B cell (primary cell): ENCODE measurements around the gene NWD2. TPM values are rescaled to one million over a fixed set of nuclear protein-coding genes. Genes with fewer than 3 reads are reported as not detected.

ENCODE experiments used
- ATAC-seq: fragments of 200-7000 bp; cut with Tn5 transposase; one replicate; pipeline ENCODE4 v1.10.0; 2021; ENCODE audit warnings: low read depth, mild to moderate bottlenecking, moderate number of reproducible peaks, moderate library complexity
- CTCF ChIA-PET: fragments of 350-600 bp; sonication (Branson Sonifier 250); formaldehyde crosslinking; loops from one replicate; lab custom pipeline; 2021; ENCODE audit warnings: antibody characterized with exemption, inconsistent platforms; lab: Charles Lee
- POLR2A ChIA-PET: fragments of 350-600 bp; sonication (Branson Sonifier 250); formaldehyde crosslinking; loops from one replicate; lab custom pipeline; 2021; ENCODE audit warnings: antibody characterized with exemption; lab: Charles Lee
- DNase-seq: peaks from one replicate; pipeline ENCODE4 v3.0.0; 2013
- H2AFZ ChIP-seq: 2 replicates; pipeline ENCODE4 v1.6.1; 2012; ENCODE audit warnings: mild to moderate bottlenecking, low read depth, low read length; ENCODE audit not compliant: insufficient read depth, poor library complexity, severe bottlenecking
- H3K27ac ChIP-seq, 2 donors: 1 replicate in 1 of 2; 2 replicates in 1 of 2; pipeline ENCODE4 v1.5.1; 2012 to 2013; ENCODE audit warnings: low read length in 2 of 2, mild to moderate bottlenecking in 2 of 2, moderate library complexity in 1 of 2
- H3K27me3 ChIP-seq, 4 experiments: fragments of 200-600 bp in 1 of 4; sonication (generic) in 1 of 4; replicated peaks in 1 of 4; 1 replicate in 2 of 4; 2 replicates in 2 of 4; pipeline versions ENCODE4 v1.6.1 to v1.7.0; 2013 to 2016; ENCODE audit warnings: low read length in 3 of 4, mild to moderate bottlenecking in 2 of 4, mixed read lengths in 1 of 4, moderate library complexity in 1 of 4; ENCODE audit not compliant: insufficient read depth in 4 of 4, control insufficient read depth in 3 of 4; ENCODE audit errors: control extremely low read depth in 1 of 4
- H3K36me3 ChIP-seq, 2 experiments: replicated peaks in 1 of 2; 1 replicate in 1 of 2; 2 replicates in 1 of 2; pipeline versions ENCODE4 v1.6.1 to v1.7.1; 2013; ENCODE audit warnings: low read length in 1 of 2; ENCODE audit not compliant: insufficient read depth in 2 of 2, control insufficient read depth in 1 of 2; ENCODE audit errors: control extremely low read depth in 1 of 2, extremely low read depth in 1 of 2
- H3K4me1 ChIP-seq, 2 donors: fragments of 200-600 bp in 1 of 2; sonication (generic) in 1 of 2; 1 replicate in 1 of 2; 2 replicates in 1 of 2; pipeline versions ENCODE4 v1.5.1 to v1.6.1; 2013 to 2017; ENCODE audit warnings: low read length in 2 of 2; ENCODE audit not compliant: control insufficient read depth in 2 of 2, insufficient read depth in 2 of 2
- H3K4me2 ChIP-seq: replicated peaks from 2 replicates; pipeline ENCODE3; 2012; ENCODE audit warnings: mild to moderate bottlenecking, low read depth, low read length; ENCODE audit not compliant: poor library complexity, severe bottlenecking
- H3K4me3 ChIP-seq, 5 experiments: fragments of 200-600 bp in 1 of 5; sonication (generic) in 1 of 5; 1 replicate in 3 of 5; 2 replicates in 2 of 5; pipeline versions ENCODE4 v1.5.1 to v1.7.0; 2011 to 2016; ENCODE audit warnings: low read length in 4 of 5, mild to moderate bottlenecking in 4 of 5, low read depth in 2 of 5, control low read depth in 1 of 5, moderate library complexity in 1 of 5; ENCODE audit not compliant: insufficient read depth in 1 of 5; ENCODE audit errors: control extremely low read depth in 1 of 5, extremely low read depth in 1 of 5
- H3K79me2 ChIP-seq: fragments of 200-600 bp; sonication (generic); one replicate; pipeline ENCODE4 v1.6.0; 2016; ENCODE audit warnings: low read length; ENCODE audit not compliant: control insufficient read depth, insufficient read depth
- H3K9ac ChIP-seq: fragments of 200-600 bp; sonication (generic); 2 replicates; pipeline ENCODE4 v1.6.1; 2017; ENCODE audit warnings: mild to moderate bottlenecking, low read length, moderate library complexity
- H3K9me3 ChIP-seq, 3 donors: one replicate each; pipeline versions ENCODE4 v1.6.1 to v1.7.1; 2013; ENCODE audit warnings: low read length in 2 of 3; ENCODE audit not compliant: control insufficient read depth in 2 of 3, insufficient read depth in 1 of 3; ENCODE audit errors: control extremely low read depth in 1 of 3
- H4K20me1 ChIP-seq: 2 replicates; pipeline ENCODE4 v1.6.0; 2012; ENCODE audit warnings: mild to moderate bottlenecking, low read length; ENCODE audit not compliant: insufficient read depth, control insufficient read depth, poor library complexity, severe bottlenecking
- H3K27ac Mint-ChIP-seq: one replicate; pipeline ENCODE4 v1.8.0; 2021; ENCODE audit warnings: mixed read lengths
- H3K27me3 Mint-ChIP-seq: one replicate; pipeline ENCODE4 v1.8.0; 2021; ENCODE audit warnings: mixed read lengths
- H3K4me1 Mint-ChIP-seq: one replicate; pipeline ENCODE4 v1.8.0; 2021; ENCODE audit warnings: mixed read lengths
- H3K4me3 Mint-ChIP-seq: one replicate; pipeline ENCODE4 v1.8.0; 2021; ENCODE audit warnings: mixed read lengths
- H3K9me3 Mint-ChIP-seq: one replicate; pipeline ENCODE4 v1.8.0; 2022; ENCODE audit warnings: mixed read lengths; ENCODE audit not compliant: insufficient read depth
- EZH2 ChIP-seq: IDR thresholded peaks from 2 replicates; pipeline ENCODE4 v1.6.1; 2012; ENCODE audit warnings: borderline replicate concordance, low read depth, mild to moderate bottlenecking, moderate library complexity, low read length; ENCODE audit not compliant: insufficient read depth, poor library complexity, severe bottlenecking
- WGBS: methylation state at CpG from one replicate; pipeline ENCODE4 v1.1.5; 2013; ENCODE audit warnings: missing lambda C conversion rate; ENCODE audit not compliant: insufficient coverage; 5-methylcytosine and 5-hydroxymethylcytosine counted together
- intact Hi-C: fragments of 100-400 bp; cut with micrococcal nuclease; formaldehyde crosslinking; loops from one replicate; pipeline ENCODE4 v1.10.0; 2022
- polyA plus RNA-seq: library from polyadenylated mRNA; depleted of rRNA; stranded (reverse); fragments of >200 nt; gene quantifications from 2 replicates; pipeline ENCODE4 v1.2.3, GENCODE V29; 2012
- total RNA-seq, 2 donors: library from RNA; stranded (reverse); fragments of 120-200 nt in 1 of 2; gene quantifications; 1 replicate in 1 of 2; 2 replicates in 1 of 2; pipeline versions ENCODE4 v1.2.3 to v1.2.4, GENCODE V29; 2013 to 2022
- TF ChIP-seq, protein P1 (sequence below): fragments of 200-600 bp; IDR thresholded peaks from one replicate; pipeline ENCODE4 v1.8.0; 2022; ENCODE audit warnings: antibody characterized with exemption, mild to moderate bottlenecking

NWD2 gene
- total and polyA plus RNA-seq, 2 donors (not counting 1 experiment from before 2014, with no cell fraction given), result not detected

DNA sequence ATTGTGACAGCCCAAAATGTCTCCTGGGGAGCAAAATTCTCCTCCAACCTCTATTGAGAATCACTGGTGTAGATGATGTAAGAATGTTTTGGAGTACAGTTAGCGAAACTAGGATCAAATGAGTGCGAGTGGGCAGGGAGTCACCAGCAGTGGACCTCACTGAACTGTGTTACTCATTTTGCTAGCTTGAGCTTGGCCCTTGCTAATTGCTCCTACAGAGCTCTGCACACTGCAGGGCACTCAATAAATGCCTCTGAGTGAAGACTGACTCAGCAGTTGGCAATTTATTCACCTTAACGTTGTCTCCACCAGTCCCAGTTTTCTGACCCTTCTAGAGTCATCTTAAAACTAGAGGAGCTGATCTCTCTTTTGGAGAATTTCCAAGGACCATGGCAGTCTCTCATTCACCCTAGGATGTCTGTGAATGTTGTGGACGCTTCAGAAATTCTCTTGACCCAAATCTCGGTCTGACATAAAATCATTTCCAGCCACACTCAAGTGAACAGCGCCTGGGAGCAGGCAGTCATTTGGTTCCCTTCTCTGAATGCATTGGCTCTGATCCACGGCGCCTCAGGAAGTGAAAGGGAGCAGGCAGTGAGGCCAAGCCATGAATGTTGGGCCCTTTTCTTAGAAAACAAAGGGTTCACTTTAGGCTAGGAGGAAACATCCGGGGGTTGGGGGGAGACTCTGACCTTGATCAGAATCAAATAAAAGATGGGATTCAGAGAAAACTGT lies 148.1 kb downstream of the NWD2 start:
- DNase-seq, result no peak
- intact Hi-C loops, result no loop called here

DNA sequence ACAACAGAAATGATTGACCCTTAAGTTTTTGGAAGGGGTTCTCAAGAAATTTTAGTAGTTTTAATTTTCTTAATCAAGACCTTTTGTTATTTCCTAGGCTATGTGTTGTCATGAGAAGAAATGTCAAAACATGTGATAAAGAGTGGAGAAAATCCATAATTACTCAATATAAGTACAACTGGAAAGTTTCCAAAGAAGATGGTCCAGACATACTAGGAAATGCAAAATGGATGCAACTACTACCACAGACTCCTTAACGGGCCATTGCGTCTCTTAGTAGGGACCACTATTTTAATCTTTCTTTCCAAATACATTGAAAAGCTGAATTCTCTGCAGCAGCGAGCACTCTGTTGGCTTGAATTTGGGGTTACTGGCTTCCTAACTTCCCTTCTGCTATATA lies 148.8 kb downstream of the NWD2 start:
- Mint-ChIP-seq H3K9me3 (no peaks in the 10 kb centered on the region), H3K4me1 (no peaks in the 10 kb centered on the region), H3K4me3 (no peak overlapping the region), H3K27ac (no peak overlapping the region), H3K27me3 (peaks cover 11% of the 10 kb centered on the region)
- H3K4me1 ChIP-seq, result no peaks in the 10 kb centered on the region
- no peaks in the 10 kb centered on the region for H3K9me3 ChIP-seq
- H3K4me3 ChIP-seq, result no peak overlapping the region
- 71% methylated on average over 2 of the region's 3 CpGs for WGBS
- H3K36me3 ChIP-seq, result no peaks in the 10 kb centered on the region
- no peaks in the 10 kb centered on the region for H3K79me2 ChIP-seq
- no peak overlapping the region for H3K4me2 ChIP-seq
- no peak overlapping the region for H3K27ac ChIP-seq
- CTCF ChIA-PET, result no interaction called here
- POLR2A ChIA-PET, result no interaction called here
- TF ChIP-seq EZH2, result no peak
- ATAC-seq (no peak), DNase-seq (no peak)
- no peak overlapping the region for H2AFZ ChIP-seq
- no peak overlapping the region for H3K9ac ChIP-seq
- no peaks in the 10 kb centered on the region for H4K20me1 ChIP-seq
- intact Hi-C loops, result no loop called here
- peaks cover 0 to 3% (median 0%) of the 10 kb centered on the region in 4 experiments for H3K27me3 ChIP-seq

More for the DNA sequence above, 148.1 kb downstream of the NWD2 start:
- 33% methylated on average over 6 of the region's 9 CpGs for WGBS
- Histone ChIP-seq H2AFZ (no peak overlapping the region), H3K4me3 (no peak overlapping the region), H3K9ac (no peak overlapping the region), H3K27ac (no peak overlapping the region), H3K36me3 (no peaks in the 10 kb centered on the region), H3K79me2 (no peaks in the 10 kb centered on the region), H3K4me1 (no peaks in the 10 kb centered on the region), H4K20me1 (no peaks in the 10 kb centered on the region), H3K27me3 (peaks cover 0 to 3% (median 0%) of the 10 kb centered on the region in 4 experiments), H3K4me2 (no peak overlapping the region), H3K9me3 (no peaks in the 10 kb centered on the region)
- Mint-ChIP-seq H3K9me3 (no peaks in the 10 kb centered on the region), H3K27me3 (peaks cover 11% of the 10 kb centered on the region), H3K4me3 (no peak overlapping the region), H3K4me1 (no peaks in the 10 kb centered on the region), H3K27ac (no peak overlapping the region)
- CTCF ChIA-PET, result interaction anchor here (0.7 kb wide), 1 partner anchor 32 kb away, joined by 3 read pairs; no protein-coding TSS in a partner anchor
- POLR2A ChIA-PET, result no interaction called here
- no peak for ATAC-seq
- no peak for TF ChIP-seq EZH2
- TF ChIP-seq, protein P1, sequence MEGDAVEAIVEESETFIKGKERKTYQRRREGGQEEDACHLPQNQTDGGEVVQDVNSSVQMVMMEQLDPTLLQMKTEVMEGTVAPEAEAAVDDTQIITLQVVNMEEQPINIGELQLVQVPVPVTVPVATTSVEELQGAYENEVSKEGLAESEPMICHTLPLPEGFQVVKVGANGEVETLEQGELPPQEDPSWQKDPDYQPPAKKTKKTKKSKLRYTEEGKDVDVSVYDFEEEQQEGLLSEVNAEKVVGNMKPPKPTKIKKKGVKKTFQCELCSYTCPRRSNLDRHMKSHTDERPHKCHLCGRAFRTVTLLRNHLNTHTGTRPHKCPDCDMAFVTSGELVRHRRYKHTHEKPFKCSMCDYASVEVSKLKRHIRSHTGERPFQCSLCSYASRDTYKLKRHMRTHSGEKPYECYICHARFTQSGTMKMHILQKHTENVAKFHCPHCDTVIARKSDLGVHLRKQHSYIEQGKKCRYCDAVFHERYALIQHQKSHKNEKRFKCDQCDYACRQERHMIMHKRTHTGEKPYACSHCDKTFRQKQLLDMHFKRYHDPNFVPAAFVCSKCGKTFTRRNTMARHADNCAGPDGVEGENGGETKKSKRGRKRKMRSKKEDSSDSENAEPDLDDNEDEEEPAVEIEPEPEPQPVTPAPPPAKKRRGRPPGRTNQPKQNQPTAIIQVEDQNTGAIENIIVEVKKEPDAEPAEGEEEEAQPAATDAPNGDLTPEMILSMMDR, result no peak
